ENCODE results near the gene SLC25A48.

- TF ChIP-seq CTCF (IDR thresholded peaks at IDR 0.05) (no peak), EP300 (IDR thresholded peaks at IDR 0.05) (no peak)
Observed at GRCh38 chr5:135846311-135846710, 11.8 kb downstream of the SLC25A48 start.
